Measurements from ENCODE around the gene RNF220.

GRCh38 chr1:44650159-44650831 is 245.2 kb downstream of the RNF220 start:
- TF ChIP-seq, protein P1, sequence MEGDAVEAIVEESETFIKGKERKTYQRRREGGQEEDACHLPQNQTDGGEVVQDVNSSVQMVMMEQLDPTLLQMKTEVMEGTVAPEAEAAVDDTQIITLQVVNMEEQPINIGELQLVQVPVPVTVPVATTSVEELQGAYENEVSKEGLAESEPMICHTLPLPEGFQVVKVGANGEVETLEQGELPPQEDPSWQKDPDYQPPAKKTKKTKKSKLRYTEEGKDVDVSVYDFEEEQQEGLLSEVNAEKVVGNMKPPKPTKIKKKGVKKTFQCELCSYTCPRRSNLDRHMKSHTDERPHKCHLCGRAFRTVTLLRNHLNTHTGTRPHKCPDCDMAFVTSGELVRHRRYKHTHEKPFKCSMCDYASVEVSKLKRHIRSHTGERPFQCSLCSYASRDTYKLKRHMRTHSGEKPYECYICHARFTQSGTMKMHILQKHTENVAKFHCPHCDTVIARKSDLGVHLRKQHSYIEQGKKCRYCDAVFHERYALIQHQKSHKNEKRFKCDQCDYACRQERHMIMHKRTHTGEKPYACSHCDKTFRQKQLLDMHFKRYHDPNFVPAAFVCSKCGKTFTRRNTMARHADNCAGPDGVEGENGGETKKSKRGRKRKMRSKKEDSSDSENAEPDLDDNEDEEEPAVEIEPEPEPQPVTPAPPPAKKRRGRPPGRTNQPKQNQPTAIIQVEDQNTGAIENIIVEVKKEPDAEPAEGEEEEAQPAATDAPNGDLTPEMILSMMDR (optimal IDR thresholded peaks at IDR 0.05 in 1 of 3, IDR thresholded peaks at IDR 0.05 in 1 of 3, conservative IDR thresholded peaks at IDR 0.05 in 1 of 3; ENCODE audit: extremely low read depth in 1 of 3, insufficient read depth in 2 of 3, low read length in 3 of 3): no peak
- no peak for TF ChIP-seq EZH2 (IDR thresholded peaks at IDR 0.05; ENCODE audit: low read length)
